GM23338 (cell line): ENCODE measurements around the gene PTPRE. TPM values are rescaled to one million over a fixed set of nuclear protein-coding genes. Genes with fewer than 3 reads are reported as not detected.

Experiments used
- ATAC-seq: fragments of 200-7000 bp; cut with Tn5 transposase; 3 replicates; pipeline ENCODE4 v1.9.1; 2020
- DNase-seq: peaks from one replicate; pipeline ENCODE4 v3.0.0-alpha.2; 2015; ENCODE audit warnings: low spot score
- H2AFZ ChIP-seq: fragments of 200-600 bp; sonication (generic); 2 replicates; pipeline ENCODE4 v1.8.0; 2016; ENCODE audit warnings: antibody characterized with exemption, mild to moderate bottlenecking, moderate library complexity
- H3F3A ChIP-seq: fragments of 200-600 bp; sonication (generic); replicated peaks from 2 replicates; pipeline ENCODE4 v1.8.0; 2017; ENCODE audit warnings: antibody characterized with exemption, mixed run types, low read depth
- H3K27ac ChIP-seq: fragments of 200-600 bp; sonication (generic); 2 replicates; pipeline ENCODE4 v1.6.1; 2016; ENCODE audit warnings: low read depth
- H3K27me3 ChIP-seq: fragments of 200-600 bp; sonication (generic); 2 replicates; pipeline ENCODE4 v1.8.0; 2016; ENCODE audit warnings: mild to moderate bottlenecking, mixed run types, moderate library complexity; ENCODE audit not compliant: insufficient read depth
- H3K36me3 ChIP-seq: fragments of 200-600 bp; sonication (generic); 2 replicates; pipeline ENCODE4 v1.8.0; 2016; ENCODE audit warnings: mild to moderate bottlenecking; ENCODE audit not compliant: insufficient read depth
- H3K4me1 ChIP-seq: fragments of 200-600 bp; sonication (generic); 2 replicates; pipeline ENCODE4 v1.8.0; 2016; ENCODE audit warnings: mild to moderate bottlenecking, moderate library complexity; ENCODE audit not compliant: insufficient read depth
- H3K4me2 ChIP-seq: fragments of 200-600 bp; sonication (generic); 2 replicates; pipeline ENCODE4 v1.7.1; 2017; ENCODE audit warnings: mixed run types
- H3K4me3 ChIP-seq: fragments of 200-600 bp; sonication (generic); 2 replicates; pipeline ENCODE4 v1.6.1; 2016; ENCODE audit warnings: mixed run types
- H3K79me2 ChIP-seq: fragments of 200-600 bp; sonication (generic); replicated peaks from 2 replicates; pipeline ENCODE4 v1.8.0; 2017; ENCODE audit warnings: mild to moderate bottlenecking; ENCODE audit not compliant: insufficient read depth
- H3K9me2 ChIP-seq: fragments of 200-600 bp; sonication (generic); 2 replicates; pipeline ENCODE4 v1.8.0; 2017; ENCODE audit not compliant: insufficient read depth
- H4K20me1 ChIP-seq: fragments of 200-600 bp; sonication (generic); replicated peaks from 2 replicates; pipeline ENCODE4 v1.8.0; 2017; ENCODE audit warnings: mild to moderate bottlenecking; ENCODE audit not compliant: insufficient read depth
- H3K27ac Mint-ChIP-seq: 2 replicates; pipeline ENCODE4 v1.8.0; 2020; ENCODE audit warnings: inconsistent platforms, mild to moderate bottlenecking, moderate library complexity, mixed read lengths
- H3K27me3 Mint-ChIP-seq: 3 replicates; pipeline ENCODE4 v1.8.0; 2022; ENCODE audit warnings: low read depth, mild to moderate bottlenecking, moderate library complexity, mixed read lengths, inconsistent platforms; ENCODE audit not compliant: insufficient read depth, poor library complexity
- H3K36me3 Mint-ChIP-seq: 3 replicates; pipeline ENCODE4 v1.8.0; 2021; ENCODE audit warnings: low read depth, mild to moderate bottlenecking, inconsistent platforms, moderate library complexity, mixed read lengths
- H3K4me1 Mint-ChIP-seq: 3 replicates; pipeline ENCODE4 v1.8.0; 2020; ENCODE audit warnings: mild to moderate bottlenecking, inconsistent platforms, mixed read lengths
- H3K4me3 Mint-ChIP-seq: 3 replicates; pipeline ENCODE4 v1.8.0; 2021; ENCODE audit warnings: moderate library complexity, mild to moderate bottlenecking, inconsistent platforms, mixed read lengths
- H3K9me3 Mint-ChIP-seq: 3 replicates; pipeline ENCODE4 v1.8.0; 2020; ENCODE audit warnings: moderate library complexity, mild to moderate bottlenecking, inconsistent platforms, mixed read lengths
- CREB1 ChIP-seq: fragments of 250-450 bp; sonication (Bioruptor Pico); IDR thresholded peaks from 2 replicates; pipeline ENCODE4 v1.5.0; 2020; ENCODE audit warnings: low read depth, mild to moderate bottlenecking, moderate library complexity
- CTCF ChIP-seq, 2 experiments: fragments of 200-600 bp in 1 of 2; sonication (generic) in 1 of 2; conservative IDR thresholded peaks; 2 replicates each; pipeline versions ENCODE4 v1.5.1 to v1.6.1; 2016 to 2017; ENCODE audit warnings: antibody characterized with exemption in 2 of 2, low read depth in 2 of 2, mild to moderate bottlenecking in 2 of 2, moderate library complexity in 1 of 2
- ETS1 ChIP-seq: IDR thresholded peaks from 2 replicates; pipeline ENCODE4 v1.6.1; 2016; ENCODE audit warnings: antibody characterized with exemption
- EZH2 ChIP-seq: fragments of 200-600 bp; sonication (generic); IDR thresholded peaks from one replicate; pipeline ENCODE4 v1.8.0; 2017; ENCODE audit warnings: antibody characterized with exemption, mild to moderate bottlenecking, low read depth; ENCODE audit not compliant: unreplicated experiment
- EZH2phosphoT487 ChIP-seq: fragments of 200-600 bp; sonication (generic); IDR thresholded peaks from one replicate; pipeline ENCODE4 v1.8.1; 2018; ENCODE audit warnings: antibody characterized with exemption; ENCODE audit not compliant: unreplicated experiment
- JUNB ChIP-seq: IDR thresholded peaks from one replicate; pipeline ENCODE4 v1.6.1; 2016; ENCODE audit warnings: antibody characterized with exemption; ENCODE audit not compliant: unreplicated experiment
- NANOG ChIP-seq: IDR thresholded peaks from 2 replicates; pipeline ENCODE4 v1.6.1; 2016; ENCODE audit warnings: antibody characterized with exemption, borderline replicate concordance
- POLR2AphosphoS5 ChIP-seq: IDR thresholded peaks from 2 replicates; pipeline ENCODE4 v1.6.1; 2016; ENCODE audit warnings: antibody characterized with exemption, low read depth
- REST ChIP-seq: IDR thresholded peaks from one replicate; pipeline ENCODE4 v1.6.1; 2018; ENCODE audit warnings: antibody characterized with exemption; ENCODE audit not compliant: unreplicated experiment
- ZNF114 ChIP-seq: fragments of 250-450 bp; sonication (Bioruptor Pico); IDR thresholded peaks from 2 replicates; pipeline ENCODE4 v1.5.0; 2020; ENCODE audit warnings: mild to moderate bottlenecking, moderate library complexity
- ZNF331 ChIP-seq: fragments of 250-450 bp; sonication (Bioruptor Pico); IDR thresholded peaks from 2 replicates; pipeline ENCODE4 v1.5.0; 2020; ENCODE audit warnings: low read depth, mild to moderate bottlenecking, moderate library complexity
- ZNF462 ChIP-seq: fragments of 250-450 bp; sonication (Bioruptor Pico); IDR thresholded peaks from 2 replicates; pipeline ENCODE4 v1.5.0; 2020; ENCODE audit warnings: mild to moderate bottlenecking, moderate library complexity
- polyA plus RNA-seq: library from polyadenylated mRNA; unstranded; fragments of >200 nt; fragmentation: Nextera tagmentation; extraction: Ambion mirVana; gene quantifications from 2 replicates; pipeline ENCODE4 v1.2.1, GENCODE V29; 2016
- total RNA-seq: library from RNA; depleted of rRNA; stranded (reverse); fragments of >200 nt; shearing (Covaris generic); gene quantifications from 2 replicates; pipeline ENCODE4 v1.2.3, GENCODE V29; 2014

The PTPRE gene
- total and polyA plus RNA-seq, 2 experiments from 2014 or later: 0.34 to 0.42 TPM

GRCh38 chr10:127948791-127949190 lies 41.9 kb downstream of the PTPRE start (continued):
- no peak for TF ChIP-seq ZNF462 (CRISPR knock-in tag)
- no peak for TF ChIP-seq ZNF114 (CRISPR knock-in tag)
- TF ChIP-seq EZH2phosphoT487: no peak

GRCh38 chr10:127949831-127950230 lies 42.9 kb downstream of the PTPRE start:
- peak; percentile 62 for ATAC-seq
- Histone ChIP-seq H3K27me3 (no peaks in the 10 kb centered on the region), H3K27ac (no peak overlapping the region), H4K20me1 (no peaks in the 10 kb centered on the region), H3K9me2 (no peaks in the 10 kb centered on the region), H3F3A (no peaks in the 10 kb centered on the region), H3K4me3 (no peak overlapping the region), H3K79me2 (no peaks in the 10 kb centered on the region), H2AFZ (no peak overlapping the region), H3K4me1 (no peaks in the 10 kb centered on the region), H3K36me3 (no peaks in the 10 kb centered on the region), H3K4me2 (no peak overlapping the region)
- no peak overlapping the region for H3K4me3 Mint-ChIP-seq
- no peaks in the 10 kb centered on the region for H3K36me3 Mint-ChIP-seq
- H3K27me3 Mint-ChIP-seq: no peaks in the 10 kb centered on the region
- no peaks in the 10 kb centered on the region for H3K4me1 Mint-ChIP-seq
- H3K27ac Mint-ChIP-seq: no peak overlapping the region
- no peaks in the 10 kb centered on the region for H3K9me3 Mint-ChIP-seq
- no peak for TF ChIP-seq CREB1
- no peak for TF ChIP-seq ETS1
- TF ChIP-seq CTCF (conservative IDR thresholded peaks at IDR 0.05; ENCODE audit: low read depth in 2 of 2): no peak
- no peak for TF ChIP-seq JUNB
- TF ChIP-seq POLR2AphosphoS5: no peak
- no peak for TF ChIP-seq ZNF331
- no peak for TF ChIP-seq EZH2
- TF ChIP-seq NANOG: no peak
- TF ChIP-seq REST: no peak
- DNase-seq: no peak
